Erythroblast (primary cell): ENCODE measurements around the gene PRR12.

Experiments used
- DNase-seq, 2 experiments: peaks; one replicate each; lab custom pipeline; 2025; lab: John Stamatoyannopoulos, UW
- GATA1 ChIP-seq: IDR thresholded peaks from 2 replicates; pipeline ENCODE4 v1.6.1; 2011; ENCODE audit warnings: low read depth, mild to moderate bottlenecking, control low read depth, low read length, moderate library complexity
- POLR2A ChIP-seq: IDR thresholded peaks from 2 replicates; pipeline ENCODE4 v1.6.1; 2011; ENCODE audit warnings: mild to moderate bottlenecking, low read length

PRR12 gene

DNA sequence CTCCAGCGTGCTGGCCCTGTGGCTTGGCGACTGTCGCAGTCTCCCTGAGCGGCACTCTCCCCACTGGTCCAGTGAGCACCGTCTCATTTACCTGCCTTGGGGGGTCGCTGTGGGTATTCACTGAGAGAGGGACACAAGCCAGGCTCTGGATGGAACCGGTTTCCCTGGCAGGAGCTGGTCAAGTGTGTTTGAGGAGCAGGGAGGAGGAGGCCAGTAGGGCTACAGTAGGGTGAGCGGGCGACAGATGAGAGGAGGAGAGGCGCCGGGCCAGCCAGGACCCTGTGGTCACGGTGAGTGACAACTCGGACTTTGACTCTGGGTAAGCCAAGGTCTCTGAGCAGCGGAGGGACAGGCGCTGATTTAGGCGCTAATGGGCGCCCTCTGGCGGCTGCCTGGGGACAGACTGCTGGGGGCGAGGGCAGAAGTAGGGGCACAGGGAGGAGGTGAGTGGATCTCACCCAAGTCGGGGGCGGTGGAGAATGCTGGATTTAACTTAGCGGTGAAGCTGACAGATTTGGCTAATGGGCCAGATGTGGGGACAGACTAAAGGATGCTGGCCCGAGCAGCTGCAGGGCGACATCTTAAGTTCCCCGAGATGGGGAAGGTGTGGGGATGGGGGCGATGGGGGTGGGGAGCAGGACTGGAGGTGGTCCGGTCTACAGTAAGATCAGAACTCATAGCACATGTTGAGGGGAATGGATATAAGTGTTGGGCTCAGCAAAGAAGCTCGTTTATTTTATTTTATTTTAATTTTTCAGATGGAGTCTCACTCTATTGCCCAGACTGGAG, 81.3 kb downstream of the PRR12 start:
- DNase-seq = peak; percentile 75 to 84
- TF ChIP-seq GATA1 (no peak), POLR2A (no peak)
